ENCODE results near the gene FBXL2. TPM values are rescaled to one million over a fixed set of nuclear protein-coding genes. Genes with fewer than 3 reads are reported as not detected.

The FBXL2 gene
- total RNA-seq, 6 experiments from 2014 or later, result 8.1 to 12.2 (median 10.3) TPM

GRCh38 chr3:33394403-33395054 is 117.3 kb downstream of the FBXL2 start:
- no peak for DNase-seq
- H3K27ac Mint-ChIP-seq, result peak overlapping the region; percentile 33
- H3K4me3 Mint-ChIP-seq, result no peak overlapping the region
- H3K36me3 Mint-ChIP-seq (ENCODE audit: low read depth), result peaks cover 71% of the 10 kb centered on the region
- peaks cover 58% of the 10 kb centered on the region for H3K4me1 Mint-ChIP-seq (ENCODE audit: low read depth)
- peaks cover 4% of the 10 kb centered on the region for H3K27me3 Mint-ChIP-seq (ENCODE audit: insufficient read depth)
- H3K9me3 Mint-ChIP-seq, result no peaks in the 10 kb centered on the region
- TF ChIP-seq CTCF (IDR thresholded peaks at IDR 0.05), result no peak

GRCh38 chr3:33395900-33396299 is 118.7 kb downstream of the FBXL2 start:
- no peak for DNase-seq
- no peak overlapping the region for H3K27ac Mint-ChIP-seq
- peaks cover 52% of the 10 kb centered on the region for H3K4me1 Mint-ChIP-seq (ENCODE audit: low read depth)
- no peaks in the 10 kb centered on the region for H3K9me3 Mint-ChIP-seq
- TF ChIP-seq CTCF (IDR thresholded peaks at IDR 0.05), result no peak
- peaks cover 66% of the 10 kb centered on the region for H3K36me3 Mint-ChIP-seq (ENCODE audit: low read depth)
- H3K27me3 Mint-ChIP-seq (ENCODE audit: insufficient read depth), result peaks cover 4% of the 10 kb centered on the region
- H3K4me3 Mint-ChIP-seq, result no peak overlapping the region; the same call in 1 of the 2 replicates

- no peak overlapping the region for H3K27ac Mint-ChIP-seq
- TF ChIP-seq CTCF (IDR thresholded peaks at IDR 0.05), result no peak
- DNase-seq, result no peak
- H3K27me3 Mint-ChIP-seq (ENCODE audit: insufficient read depth), result no peaks in the 10 kb centered on the region
- H3K4me3 Mint-ChIP-seq, result no peak overlapping the region
- H3K36me3 Mint-ChIP-seq (ENCODE audit: low read depth), result peaks cover 70% of the 10 kb centered on the region
- no peaks in the 10 kb centered on the region for H3K9me3 Mint-ChIP-seq
- H3K4me1 Mint-ChIP-seq (ENCODE audit: low read depth), result peaks cover 52% of the 10 kb centered on the region
Measured at GRCh38 chr3:33398410-33398809, 121.2 kb downstream of the FBXL2 start.

GRCh38 chr3:33401781-33402180 is 124.5 kb downstream of the FBXL2 start:
- TF ChIP-seq CTCF (IDR thresholded peaks at IDR 0.05), result no peak
- DNase-seq, result peak; percentile 60
- no peaks in the 10 kb centered on the region for H3K9me3 Mint-ChIP-seq
- peak overlapping the region; percentile 81 for H3K27ac Mint-ChIP-seq
- no peaks in the 10 kb centered on the region for H3K27me3 Mint-ChIP-seq (ENCODE audit: insufficient read depth)
- peaks cover 51% of the 10 kb centered on the region for H3K36me3 Mint-ChIP-seq (ENCODE audit: low read depth)
- H3K4me1 Mint-ChIP-seq (ENCODE audit: low read depth), result peaks cover 37% of the 10 kb centered on the region
- peak overlapping the region; percentile 12; the same call in 1 of the 2 replicates for H3K4me3 Mint-ChIP-seq

GRCh38 chr3:33402936-33403335 is 125.7 kb downstream of the FBXL2 start:
- no peaks in the 10 kb centered on the region; the same call in 1 of the 2 replicates for H3K27me3 Mint-ChIP-seq (ENCODE audit: insufficient read depth)
- H3K4me1 Mint-ChIP-seq (ENCODE audit: low read depth), result peaks cover 37% of the 10 kb centered on the region
- no peak overlapping the region for H3K4me3 Mint-ChIP-seq
- DNase-seq, result no peak
- H3K9me3 Mint-ChIP-seq, result no peaks in the 10 kb centered on the region
- H3K27ac Mint-ChIP-seq, result peak overlapping the region; percentile 47
- no peak for TF ChIP-seq CTCF (IDR thresholded peaks at IDR 0.05)
- peaks cover 44% of the 10 kb centered on the region for H3K36me3 Mint-ChIP-seq (ENCODE audit: low read depth)

Data from HFFc6 (cell line).